K562 (cell line): Measurements from ENCODE around the gene CD70. TPM values are rescaled to one million over a fixed set of nuclear protein-coding genes. Genes with fewer than 3 reads are reported as not detected.

Experiments used
- CXXC5 ChIP-seq: fragments of 250-450 bp; sonication (Bioruptor Pico); IDR thresholded peaks from 2 replicates; pipeline ENCODE4 v1.8.0; 2022; ENCODE audit warnings: inconsistent platforms, mild to moderate bottlenecking, moderate library complexity
- DMBX1 ChIP-seq: fragments of 250-450 bp; sonication (Bioruptor Pico); IDR thresholded peaks from 2 replicates; pipeline ENCODE4 v1.8.0; 2022; ENCODE audit warnings: inconsistent platforms, mild to moderate bottlenecking, moderate library complexity, borderline replicate concordance
- ERF ChIP-seq: fragments of 450-650 bp; formaldehyde crosslinking; IDR thresholded peaks from 2 replicates; pipeline ENCODE4 v1.4.0; 2020; ENCODE audit warnings: mild to moderate bottlenecking, mixed read lengths
- FOXK2 ChIP-seq, 2 experiments: fragments of 450-650 bp; IDR thresholded peaks in 1 of 2; conservative IDR thresholded peaks in 1 of 2; 2 replicates each; pipeline ENCODE4 v1.6.1; 2016; ENCODE audit warnings: low read depth in 2 of 2, mild to moderate bottlenecking in 1 of 2
- HDAC2 ChIP-seq: fragments of 450-650 bp; IDR thresholded peaks from 2 replicates; pipeline ENCODE4 v1.6.1; 2016; ENCODE audit warnings: mild to moderate bottlenecking
- HES1 ChIP-seq: fragments of 450-650 bp; IDR thresholded peaks from 2 replicates; pipeline ENCODE4 v1.6.1; 2016; ENCODE audit warnings: low read depth, mild to moderate bottlenecking, moderate library complexity
- KLF6 ChIP-seq: fragments of 250-450 bp; sonication (Bioruptor Pico); IDR thresholded peaks from 2 replicates; pipeline ENCODE4 v1.4.0; 2020; ENCODE audit warnings: mild to moderate bottlenecking, moderate library complexity, borderline replicate concordance
- MTA1 ChIP-seq: fragments of 450-650 bp; IDR thresholded peaks from 2 replicates; pipeline ENCODE4 v1.6.1; 2017; ENCODE audit warnings: borderline replicate concordance
- SMC3 ChIP-seq: conservative IDR thresholded peaks from 2 replicates; pipeline ENCODE4 v1.6.1; 2011; ENCODE audit warnings: low read depth, low read length, improper control_type of control experiment; ENCODE audit not compliant: insufficient read depth
- TAL1 ChIP-seq: fragments of 450-650 bp; IDR thresholded peaks from 2 replicates; pipeline ENCODE4 v1.6.1; 2016; ENCODE audit warnings: mild to moderate bottlenecking
- ZEB2 ChIP-seq: fragments of 450-650 bp; IDR thresholded peaks from 2 replicates; pipeline ENCODE4 v1.6.1; 2016
- ZKSCAN8 ChIP-seq: fragments of 200-800 bp; sonication (Bioruptor generic); IDR thresholded peaks from 2 replicates; pipeline ENCODE4 v1.6.1; 2016; ENCODE audit warnings: missing genetic modification characterization, missing compliant biosample characterization
- ZNF408 ChIP-seq: fragments of 250-450 bp; sonication (Bioruptor Pico); IDR thresholded peaks from 2 replicates; pipeline ENCODE4 v1.4.0; 2020; ENCODE audit warnings: low read depth, mild to moderate bottlenecking, moderate library complexity
- polyA plus RNA-seq, 8 experiments: library from polyadenylated mRNA; depleted of rRNA in 4 of 8; stranded (reverse) in 5 of 8; unstranded in 3 of 8; fragments of >200 nt; fragmentation: Nextera tagmentation in 2 of 8; fragmentation: Illumina TruSeq in 1 of 8; extraction: Ambion mirVana in 2 of 8; extraction: Trizol in 1 of 8; gene quantifications; 2 replicates each; pipeline versions ENCODE4 v1.2.1 to v1.2.3, GENCODE V29; 2011 to 2014; ENCODE audit warnings: inconsistent platforms in 1 of 8, missing spikeins in 1 of 8
- total RNA-seq, 7 experiments: library from RNA; depleted of rRNA in 6 of 7; stranded (reverse); fragments of >200 nt in 6 of 7; fragmentation: Illumina TruSeq in 2 of 7; extraction: Trizol in 2 of 7; gene quantifications; 2 replicates each; pipeline versions ENCODE4 v1.2.1 to v1.2.3, GENCODE V29; 2011 to 2021; ENCODE audit warnings: low replicate concordance in 1 of 7
- TF ChIP-seq, protein P1 (sequence below): fragments of 450-650 bp; IDR thresholded peaks from 2 replicates; pipeline ENCODE4 v1.6.1; 2017; ENCODE audit warnings: antibody characterized with exemption, mild to moderate bottlenecking
- TF ChIP-seq, protein P2 (sequence below): fragments of 250-450 bp; sonication (Bioruptor Pico); IDR thresholded peaks from 2 replicates; pipeline ENCODE4 v1.4.0; 2020; ENCODE audit warnings: mild to moderate bottlenecking, moderate library complexity

Gene CD70
- total and polyA plus RNA-seq, 9 of the 15 experiments (the other 6 are each of a cell fraction or from before 2014, with no cell fraction given), result 0.06 to 0.58 (median 0.33) TPM; not detected in 4

- 0 out of 2 replicates have a peak, but pooled peaks have one; percentile 50 for TF ChIP-seq ERF
- TF ChIP-seq, protein P1, sequence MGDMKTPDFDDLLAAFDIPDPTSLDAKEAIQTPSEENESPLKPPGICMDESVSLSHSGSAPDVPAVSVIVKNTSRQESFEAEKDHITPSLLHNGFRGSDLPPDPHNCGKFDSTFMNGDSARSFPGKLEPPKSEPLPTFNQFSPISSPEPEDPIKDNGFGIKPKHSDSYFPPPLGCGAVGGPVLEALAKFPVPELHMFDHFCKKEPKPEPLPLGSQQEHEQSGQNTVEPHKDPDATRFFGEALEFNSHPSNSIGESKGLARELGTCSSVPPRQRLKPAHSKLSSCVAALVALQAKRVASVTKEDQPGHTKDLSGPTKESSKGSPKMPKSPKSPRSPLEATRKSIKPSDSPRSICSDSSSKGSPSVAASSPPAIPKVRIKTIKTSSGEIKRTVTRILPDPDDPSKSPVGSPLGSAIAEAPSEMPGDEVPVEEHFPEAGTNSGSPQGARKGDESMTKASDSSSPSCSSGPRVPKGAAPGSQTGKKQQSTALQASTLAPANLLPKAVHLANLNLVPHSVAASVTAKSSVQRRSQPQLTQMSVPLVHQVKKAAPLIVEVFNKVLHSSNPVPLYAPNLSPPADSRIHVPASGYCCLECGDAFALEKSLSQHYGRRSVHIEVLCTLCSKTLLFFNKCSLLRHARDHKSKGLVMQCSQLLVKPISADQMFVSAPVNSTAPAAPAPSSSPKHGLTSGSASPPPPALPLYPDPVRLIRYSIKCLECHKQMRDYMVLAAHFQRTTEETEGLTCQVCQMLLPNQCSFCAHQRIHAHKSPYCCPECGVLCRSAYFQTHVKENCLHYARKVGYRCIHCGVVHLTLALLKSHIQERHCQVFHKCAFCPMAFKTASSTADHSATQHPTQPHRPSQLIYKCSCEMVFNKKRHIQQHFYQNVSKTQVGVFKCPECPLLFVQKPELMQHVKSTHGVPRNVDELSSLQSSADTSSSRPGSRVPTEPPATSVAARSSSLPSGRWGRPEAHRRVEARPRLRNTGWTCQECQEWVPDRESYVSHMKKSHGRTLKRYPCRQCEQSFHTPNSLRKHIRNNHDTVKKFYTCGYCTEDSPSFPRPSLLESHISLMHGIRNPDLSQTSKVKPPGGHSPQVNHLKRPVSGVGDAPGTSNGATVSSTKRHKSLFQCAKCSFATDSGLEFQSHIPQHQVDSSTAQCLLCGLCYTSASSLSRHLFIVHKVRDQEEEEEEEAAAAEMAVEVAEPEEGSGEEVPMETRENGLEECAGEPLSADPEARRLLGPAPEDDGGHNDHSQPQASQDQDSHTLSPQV, result peak; percentile 77
- TF ChIP-seq ZNF408 (CRISPR knock-in tag), result no peak
- peak in 1 of 2 experiments; percentile 38; a peak in 1 of 4 replicates for TF ChIP-seq FOXK2 (conservative IDR thresholded peaks at IDR 0.05 in 1 of 2, IDR thresholded peaks at IDR 0.05 in 1 of 2; ENCODE audit: low read depth in 2 of 2)
- peak; percentile 35; the same call in 1 of the 2 replicates for TF ChIP-seq DMBX1 (CRISPR knock-in tag)
- TF ChIP-seq ZKSCAN8 (CRISPR knock-in tag), result 0 out of 2 replicates have a peak, but pooled peaks have one; percentile 42
- 0 out of 2 replicates have a peak, but pooled peaks have one; percentile 49 for TF ChIP-seq KLF6
- TF ChIP-seq TAL1, result no peak
- TF ChIP-seq ZEB2, result peak; percentile 67; the same call in 1 of the 2 replicates
- no peak for TF ChIP-seq SMC3
- peak; percentile 64; the same call in 1 of the 2 replicates for TF ChIP-seq MTA1
- peak; percentile 65 for TF ChIP-seq HDAC2
- peak; percentile 20; the same call in 1 of the 2 replicates for TF ChIP-seq CXXC5 (CRISPR knock-in tag)
- 0 out of 2 replicates have a peak, but pooled peaks have one; percentile 17 for TF ChIP-seq HES1
- TF ChIP-seq, protein P2, sequence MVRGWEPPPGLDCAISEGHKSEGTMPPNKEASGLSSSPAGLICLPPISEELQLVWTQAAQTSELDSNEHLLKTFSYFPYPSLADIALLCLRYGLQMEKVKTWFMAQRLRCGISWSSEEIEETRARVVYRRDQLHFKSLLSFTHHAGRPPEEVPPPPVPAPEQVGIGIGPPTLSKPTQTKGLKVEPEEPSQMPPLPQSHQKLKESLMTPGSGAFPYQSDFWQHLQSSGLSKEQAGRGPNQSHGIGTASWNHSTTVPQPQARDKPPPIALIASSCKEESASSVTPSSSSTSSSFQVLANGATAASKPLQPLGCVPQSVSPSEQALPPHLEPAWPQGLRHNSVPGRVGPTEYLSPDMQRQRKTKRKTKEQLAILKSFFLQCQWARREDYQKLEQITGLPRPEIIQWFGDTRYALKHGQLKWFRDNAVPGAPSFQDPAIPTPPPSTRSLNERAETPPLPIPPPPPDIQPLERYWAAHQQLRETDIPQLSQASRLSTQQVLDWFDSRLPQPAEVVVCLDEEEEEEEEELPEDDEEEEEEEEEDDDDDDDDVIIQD (CRISPR knock-in tag), result no peak
Observed at GRCh38 chr19:6599866-6600454, 9.0 kb upstream of the CD70 start (continued).
